HEK293 (cell line): ENCODE measurements around the gene LRSAM1.
A peak's percentile ranks its signal among the peaks of the same experiment; 100 is the strongest.

Experiments used
- AEBP2 ChIP-seq: fragments of 450-650 bp; formaldehyde crosslinking; IDR thresholded peaks from 2 replicates; pipeline ENCODE4 v1.5.1; 2016; ENCODE audit warnings: missing biosample characterization, missing genetic modification characterization, borderline replicate concordance
- HOXA7 ChIP-seq: sonication (generic); formaldehyde crosslinking; IDR thresholded peaks from 2 replicates; pipeline ENCODE4 v1.8.1; 2022; ENCODE audit warnings: missing genetic modification reagents, borderline replicate concordance
- IKZF3 ChIP-seq: fragments of 450-650 bp; IDR thresholded peaks from 2 replicates; pipeline ENCODE4 v1.5.0; 2018; ENCODE audit warnings: missing biosample characterization, mild to moderate bottlenecking, missing genetic modification characterization, moderate library complexity
- KLF1 ChIP-seq: fragments of 450-650 bp; formaldehyde crosslinking; IDR thresholded peaks from 2 replicates; pipeline ENCODE4 v1.5.1; 2016; ENCODE audit warnings: missing biosample characterization, missing genetic modification characterization
- KLF8 ChIP-seq: fragments of 450-650 bp; formaldehyde crosslinking; IDR thresholded peaks from 2 replicates; pipeline ENCODE4 v1.5.1; 2016; ENCODE audit warnings: missing biosample characterization, missing genetic modification characterization
- KLF9 ChIP-seq: fragments of 450-650 bp; formaldehyde crosslinking; IDR thresholded peaks from 2 replicates; pipeline ENCODE4 v1.5.1; 2016; ENCODE audit warnings: missing biosample characterization, missing genetic modification characterization, low read depth
- MYNN ChIP-seq: fragments of 450-650 bp; formaldehyde crosslinking; IDR thresholded peaks from 2 replicates; pipeline ENCODE4 v1.5.1; 2016; ENCODE audit warnings: missing biosample characterization, missing genetic modification characterization, borderline replicate concordance
- SETDB1 ChIP-seq: IDR thresholded peaks from one replicate; pipeline ENCODE4 v1.6.1; 2017; ENCODE audit warnings: mild to moderate bottlenecking, low read length, moderate library complexity, mixed read lengths; ENCODE audit not compliant: insufficient read length
- YY2 ChIP-seq: fragments of 450-650 bp; formaldehyde crosslinking; IDR thresholded peaks from 2 replicates; pipeline ENCODE4 v1.5.1; 2016; ENCODE audit warnings: missing biosample characterization, missing genetic modification characterization
- ZBTB48 ChIP-seq: fragments of 450-650 bp; formaldehyde crosslinking; IDR thresholded peaks from 2 replicates; pipeline ENCODE4 v1.5.1; 2016; ENCODE audit warnings: missing biosample characterization, missing genetic modification characterization
- ZBTB49 ChIP-seq: fragments of 450-650 bp; formaldehyde crosslinking; IDR thresholded peaks from 2 replicates; pipeline ENCODE4 v1.5.1; 2016; ENCODE audit warnings: missing biosample characterization, missing genetic modification characterization, low read depth
- ZBTB8A ChIP-seq: fragments of 450-650 bp; formaldehyde crosslinking; IDR thresholded peaks from 2 replicates; pipeline ENCODE4 v1.5.1; 2016; ENCODE audit warnings: missing biosample characterization, missing genetic modification characterization
- ZEB2 ChIP-seq: fragments of 450-650 bp; formaldehyde crosslinking; IDR thresholded peaks from 2 replicates; pipeline ENCODE4 v1.5.1; 2016; ENCODE audit warnings: missing biosample characterization, missing genetic modification characterization
- ZFP41 ChIP-seq: fragments of 450-650 bp; formaldehyde crosslinking; IDR thresholded peaks from 2 replicates; pipeline ENCODE4 v1.5.1; 2016; ENCODE audit warnings: missing biosample characterization, missing genetic modification characterization, borderline replicate concordance
- ZNF148 ChIP-seq: fragments of 450-650 bp; formaldehyde crosslinking; IDR thresholded peaks from 2 replicates; pipeline ENCODE4 v1.5.0; 2017; ENCODE audit warnings: missing biosample characterization, missing genetic modification characterization, borderline replicate concordance
- ZNF169 ChIP-seq: fragments of 450-650 bp; formaldehyde crosslinking; IDR thresholded peaks from 2 replicates; pipeline ENCODE4 v1.5.1; 2016; ENCODE audit warnings: missing biosample characterization, missing genetic modification characterization
- ZNF23 ChIP-seq: fragments of 450-650 bp; formaldehyde crosslinking; IDR thresholded peaks from 2 replicates; pipeline ENCODE4 v1.5.1; 2016; ENCODE audit warnings: missing biosample characterization, missing genetic modification characterization, borderline replicate concordance
- ZNF248 ChIP-seq: fragments of 450-650 bp; formaldehyde crosslinking; IDR thresholded peaks from 2 replicates; pipeline ENCODE4 v1.5.1; 2017; ENCODE audit warnings: missing biosample characterization, missing genetic modification characterization
- ZNF266 ChIP-seq: fragments of 450-650 bp; formaldehyde crosslinking; IDR thresholded peaks from 2 replicates; pipeline ENCODE4 v1.5.1; 2016; ENCODE audit warnings: missing biosample characterization, missing genetic modification characterization, low read depth
- ZNF335 ChIP-seq: fragments of 450-650 bp; formaldehyde crosslinking; conservative IDR thresholded peaks from 2 replicates; pipeline ENCODE4 v1.5.1; 2016; ENCODE audit warnings: missing biosample characterization, missing genetic modification characterization
- ZNF394 ChIP-seq: fragments of 450-650 bp; formaldehyde crosslinking; IDR thresholded peaks from 2 replicates; pipeline ENCODE4 v1.5.1; 2016; ENCODE audit warnings: missing biosample characterization, missing genetic modification characterization, mild to moderate bottlenecking, moderate library complexity, borderline replicate concordance
- ZNF398 ChIP-seq: fragments of 450-650 bp; formaldehyde crosslinking; IDR thresholded peaks from 2 replicates; pipeline ENCODE4 v1.5.1; 2017; ENCODE audit warnings: missing biosample characterization, missing genetic modification characterization
- ZNF488 ChIP-seq: fragments of 450-650 bp; formaldehyde crosslinking; IDR thresholded peaks from 2 replicates; pipeline ENCODE4 v1.5.1; 2016; ENCODE audit warnings: missing biosample characterization, missing genetic modification characterization
- ZNF585B ChIP-seq: fragments of 450-650 bp; formaldehyde crosslinking; IDR thresholded peaks from 2 replicates; pipeline ENCODE4 v1.5.1; 2016; ENCODE audit warnings: missing biosample characterization, missing genetic modification characterization
- ZNF624 ChIP-seq: fragments of 450-650 bp; formaldehyde crosslinking; IDR thresholded peaks from 2 replicates; pipeline ENCODE4 v1.5.1; 2017; ENCODE audit warnings: missing biosample characterization, missing genetic modification characterization
- ZNF768 ChIP-seq: fragments of 450-650 bp; formaldehyde crosslinking; IDR thresholded peaks from 2 replicates; pipeline ENCODE4 v1.5.1; 2018; ENCODE audit warnings: missing biosample characterization, mild to moderate bottlenecking, missing genetic modification characterization
- ZNF776 ChIP-seq: fragments of 450-650 bp; formaldehyde crosslinking; IDR thresholded peaks from 2 replicates; pipeline ENCODE4 v1.5.0; 2017; ENCODE audit warnings: missing biosample characterization, missing genetic modification characterization, borderline replicate concordance
- ZNF837 ChIP-seq: fragments of 450-650 bp; formaldehyde crosslinking; IDR thresholded peaks from 2 replicates; pipeline ENCODE4 v1.5.1; 2016; ENCODE audit warnings: missing biosample characterization, missing genetic modification characterization
- ZSCAN5A ChIP-seq: fragments of 450-650 bp; formaldehyde crosslinking; IDR thresholded peaks from 2 replicates; pipeline ENCODE4 v1.5.1; 2016; ENCODE audit warnings: missing biosample characterization, missing genetic modification characterization

LRSAM1 gene

GRCh38 chr9:127450830-127451607 lies at the start of gene LRSAM1, which contains the start of gene RPL12 (continued):
- TF ChIP-seq AEBP2 (tag by site-specific recombination) (no peak), HOXA7 (CRISPR knock-in tag) (no peak), ZNF266 (tag by site-specific recombination) (no peak), ZNF148 (tag by site-specific recombination) (no peak; the same call in 1 of the 2 replicates), ZSCAN5A (tag by site-specific recombination) (0 out of 2 replicates have a peak, but pooled peaks have one; percentile 44), ZNF394 (tag by site-specific recombination) (peak; percentile 66), ZNF624 (tag by site-specific recombination) (peak; percentile 73; the same call in 1 of the 2 replicates), ZNF248 (tag by site-specific recombination) (no peak), SETDB1 (no peak), ZBTB48 (tag by site-specific recombination) (no peak), IKZF3 (tag by site-specific recombination) (no peak), ZNF837 (tag by site-specific recombination) (no peak), YY2 (tag by site-specific recombination) (peak; percentile 82), ZNF398 (tag by site-specific recombination) (no peak), ZBTB8A (peak; percentile 79), ZNF169 (no peak), ZBTB49 (tag by site-specific recombination) (no peak), ZEB2 (tag by site-specific recombination) (peak; percentile 59; the same call in 1 of the 2 replicates), ZNF488 (tag by site-specific recombination) (no peak), KLF9 (tag by site-specific recombination) (no peak; the same call in 1 of the 2 replicates), ZNF335 (tag by site-specific recombination) (no peak), ZFP41 (tag by site-specific recombination) (0 out of 2 replicates have a peak, but pooled peaks have one; percentile 52), ZNF585B (tag by site-specific recombination) (no peak), KLF8 (tag by site-specific recombination) (peak; percentile 92), ZNF776 (tag by site-specific recombination) (no peak), ZNF768 (tag by site-specific recombination) (0 out of 2 replicates have a peak, but pooled peaks have one; percentile 31), ZNF23 (no peak), MYNN (no peak), KLF1 (0 out of 2 replicates have a peak, but pooled peaks have one; percentile 13)
